H9 (cell line): ENCODE measurements around the gene ADCY5. TPM values are rescaled to one million over a fixed set of nuclear protein-coding genes. Genes with fewer than 3 reads are reported as not detected.

Experiments
- DNase-seq: peaks from one replicate; pipeline ENCODE4 v3.0.0-alpha.2; 2017
- H2AFZ ChIP-seq: one replicate; pipeline ENCODE4 v1.6.1; 2013; ENCODE audit warnings: mild to moderate bottlenecking, low read length, control low read depth, moderate library complexity
- H2AK5ac ChIP-seq: 2 replicates; pipeline ENCODE4 v1.6.1; 2013; ENCODE audit warnings: low read length, control low read depth, mixed read lengths; ENCODE audit not compliant: insufficient read length
- H2BK120ac ChIP-seq: one replicate; pipeline ENCODE4 v1.6.1; 2013; ENCODE audit warnings: low read depth, mild to moderate bottlenecking, low read length, control low read depth, inconsistent platforms; ENCODE audit not compliant: poor library complexity, severe bottlenecking
- H2BK12ac ChIP-seq: 2 replicates; pipeline ENCODE4 v1.6.1; 2013; ENCODE audit warnings: low read length, control low read depth, mixed read lengths, low read depth; ENCODE audit not compliant: insufficient read length
- H2BK15ac ChIP-seq: 2 replicates; pipeline ENCODE4 v1.6.1; 2013; ENCODE audit warnings: low read depth, low read length, control low read depth
- H2BK20ac ChIP-seq: one replicate; pipeline ENCODE4 v1.6.1; 2013; ENCODE audit warnings: low read depth, mild to moderate bottlenecking, low read length, control low read depth, inconsistent platforms; ENCODE audit not compliant: poor library complexity, severe bottlenecking
- H2BK5ac ChIP-seq: 2 replicates; pipeline ENCODE4 v1.6.1; 2013; ENCODE audit warnings: low read length, control low read depth, mixed read lengths; ENCODE audit not compliant: insufficient read length
- H3K14ac ChIP-seq: 2 replicates; pipeline ENCODE4 v1.6.1; 2013; ENCODE audit warnings: low read length, control low read depth; ENCODE audit not compliant: insufficient read depth
- H3K18ac ChIP-seq: 2 replicates; pipeline ENCODE4 v1.6.1; 2013; ENCODE audit warnings: low read depth, mild to moderate bottlenecking, mixed read lengths, low read length, control low read depth; ENCODE audit not compliant: insufficient read length
- H3K23ac ChIP-seq: 2 replicates; pipeline ENCODE4 v1.6.1; 2013; ENCODE audit warnings: low read length, control low read depth, mixed read lengths, low read depth; ENCODE audit not compliant: insufficient read length
- H3K23me2 ChIP-seq: 2 replicates; pipeline ENCODE4 v1.6.1; 2013; ENCODE audit warnings: low read depth, mild to moderate bottlenecking, mixed read lengths, low read length, control low read depth; ENCODE audit not compliant: insufficient read length, poor library complexity, severe bottlenecking
- H3K27ac ChIP-seq: 2 replicates; pipeline ENCODE4 v1.5.1; 2013; ENCODE audit warnings: low read length, control low read depth, mixed read lengths, low read depth; ENCODE audit not compliant: insufficient read length
- H3K27me3 ChIP-seq: 2 replicates; pipeline ENCODE4 v1.6.1; 2013; ENCODE audit warnings: low read length, control low read depth, inconsistent platforms; ENCODE audit not compliant: insufficient read depth
- H3K4ac ChIP-seq: 2 replicates; pipeline ENCODE4 v1.6.1; 2013; ENCODE audit warnings: low read depth, mild to moderate bottlenecking, control low read depth, inconsistent platforms, low read length, moderate library complexity
- H3K4me1 ChIP-seq: 2 replicates; pipeline ENCODE4 v1.6.1; 2013; ENCODE audit warnings: low read length, control low read depth, inconsistent platforms; ENCODE audit not compliant: insufficient read depth
- H3K4me2 ChIP-seq: 2 replicates; pipeline ENCODE4 v1.6.1; 2013; ENCODE audit warnings: low read length, control low read depth, mixed read lengths; ENCODE audit not compliant: insufficient read length, insufficient read depth
- H3K56ac ChIP-seq: 2 replicates; pipeline ENCODE4 v1.6.1; 2013; ENCODE audit warnings: low read depth, mild to moderate bottlenecking, mixed read lengths, low read length, control low read depth; ENCODE audit not compliant: insufficient read length
- H3K79me1 ChIP-seq: 2 replicates; pipeline ENCODE4 v1.6.1; 2013; ENCODE audit warnings: low read depth, mild to moderate bottlenecking, moderate library complexity, low read length, control low read depth, inconsistent platforms; ENCODE audit not compliant: insufficient read depth, poor library complexity, severe bottlenecking
- H3K79me2 ChIP-seq: 2 replicates; pipeline ENCODE4 v1.6.1; 2013; ENCODE audit warnings: low read length, control low read depth, inconsistent platforms; ENCODE audit not compliant: insufficient read depth
- H3K9ac ChIP-seq: 2 replicates; pipeline ENCODE4 v1.6.1; 2013; ENCODE audit warnings: low read length, control low read depth, mixed read lengths; ENCODE audit not compliant: insufficient read length; ENCODE audit errors: extremely low read depth
- H3K9me3 ChIP-seq: one replicate; pipeline ENCODE4 v1.6.1; 2013; ENCODE audit warnings: low read depth, low read length, inconsistent platforms; ENCODE audit not compliant: control insufficient read depth
- H3T11ph ChIP-seq: one replicate; pipeline ENCODE4 v1.6.1; 2013; ENCODE audit warnings: mild to moderate bottlenecking, low read length, control low read depth, inconsistent platforms
- H4K20me1 ChIP-seq: one replicate; pipeline ENCODE4 v1.6.1; 2013; ENCODE audit not compliant: control insufficient read depth, insufficient read length, insufficient read depth
- H4K5ac ChIP-seq: 2 replicates; pipeline ENCODE4 v1.6.1; 2013; ENCODE audit warnings: low read depth, mild to moderate bottlenecking, mixed read lengths, low read length, control low read depth; ENCODE audit not compliant: insufficient read length
- H4K8ac ChIP-seq: replicated peaks from 2 replicates; pipeline ENCODE4 v1.6.1; 2013; ENCODE audit warnings: low read length, control low read depth, mixed read lengths, low read depth; ENCODE audit not compliant: insufficient read length
- H4K91ac ChIP-seq: 2 replicates; pipeline ENCODE4 v1.6.1; 2013; ENCODE audit warnings: low read depth, mild to moderate bottlenecking, moderate library complexity, mixed read lengths, low read length, control low read depth; ENCODE audit not compliant: insufficient read length
- H3K27ac Mint-ChIP-seq, 3 experiments: 2 replicates in 2 of 3; 3 replicates in 1 of 3; pipeline ENCODE4 v1.8.0; 2020 to 2021; ENCODE audit warnings: mixed read lengths in 3 of 3, mild to moderate bottlenecking in 1 of 3, moderate library complexity in 1 of 3
- H3K27me3 Mint-ChIP-seq: 2 replicates; pipeline ENCODE4 v1.8.0; 2021; ENCODE audit warnings: low read depth, mild to moderate bottlenecking, moderate library complexity, mixed read lengths
- H3K36me3 Mint-ChIP-seq, 3 experiments: 2 replicates in 2 of 3; 3 replicates in 1 of 3; pipeline ENCODE4 v1.8.0; 2020 to 2021; ENCODE audit warnings: low read depth in 3 of 3, mixed read lengths in 3 of 3; ENCODE audit not compliant: insufficient read depth in 1 of 3
- H3K4me1 Mint-ChIP-seq, 2 experiments: 2 replicates each; pipeline ENCODE4 v1.8.0; 2020; ENCODE audit warnings: mixed read lengths in 2 of 2
- H3K4me3 Mint-ChIP-seq, 2 experiments: 2 replicates in 1 of 2; 3 replicates in 1 of 2; pipeline ENCODE4 v1.8.0; 2020 to 2021; ENCODE audit warnings: mild to moderate bottlenecking in 2 of 2, mixed read lengths in 2 of 2, moderate library complexity in 1 of 2
- H3K9me3 Mint-ChIP-seq, 2 experiments: 2 replicates in 1 of 2; 3 replicates in 1 of 2; pipeline ENCODE4 v1.8.0; 2020; ENCODE audit warnings: mild to moderate bottlenecking in 2 of 2, mixed read lengths in 2 of 2, moderate library complexity in 1 of 2
- WGBS: extraction: QIAGEN DNeasy Blood & Tissue Kit; methylation state at CpG from one replicate; pipeline ENCODE4 v1.1.7; 2013; ENCODE audit warnings: missing lambda C conversion rate, low lambda C conversion rate, mixed read lengths; ENCODE audit not compliant: insufficient read length; ENCODE audit errors: extremely low coverage; 5-methylcytosine and 5-hydroxymethylcytosine counted together
- total RNA-seq: library from RNA; stranded (reverse); gene quantifications from 2 replicates; pipeline ENCODE4 v1.2.1, GENCODE V29; 2021
- TF ChIP-seq, protein P1 (sequence below): fragments of 200-600 bp; sonication (generic); conservative IDR thresholded peaks from 3 replicates; pipeline ENCODE4 v1.8.0; 2021; ENCODE audit warnings: antibody characterized with exemption, mild to moderate bottlenecking

ADCY5 gene
- total RNA-seq, 1 experiment from 2014 or later = 5.0 TPM

GRCh38 chr3:123442908-123443307, 6.0 kb downstream of the ADCY5 start:
- H3K27me3 ChIP-seq = peaks cover 1% of the 10 kb centered on the region; the same call in 1 of the 2 replicates
- H3K79me2 ChIP-seq = no peaks in the 10 kb centered on the region
- H3K18ac ChIP-seq = no peak overlapping the region
- H3K56ac ChIP-seq = no peak overlapping the region
- no peak overlapping the region for H3K14ac ChIP-seq
- H3K79me1 ChIP-seq = no peaks in the 10 kb centered on the region
- H3K4ac ChIP-seq = no peak overlapping the region
- TF ChIP-seq, protein P1, sequence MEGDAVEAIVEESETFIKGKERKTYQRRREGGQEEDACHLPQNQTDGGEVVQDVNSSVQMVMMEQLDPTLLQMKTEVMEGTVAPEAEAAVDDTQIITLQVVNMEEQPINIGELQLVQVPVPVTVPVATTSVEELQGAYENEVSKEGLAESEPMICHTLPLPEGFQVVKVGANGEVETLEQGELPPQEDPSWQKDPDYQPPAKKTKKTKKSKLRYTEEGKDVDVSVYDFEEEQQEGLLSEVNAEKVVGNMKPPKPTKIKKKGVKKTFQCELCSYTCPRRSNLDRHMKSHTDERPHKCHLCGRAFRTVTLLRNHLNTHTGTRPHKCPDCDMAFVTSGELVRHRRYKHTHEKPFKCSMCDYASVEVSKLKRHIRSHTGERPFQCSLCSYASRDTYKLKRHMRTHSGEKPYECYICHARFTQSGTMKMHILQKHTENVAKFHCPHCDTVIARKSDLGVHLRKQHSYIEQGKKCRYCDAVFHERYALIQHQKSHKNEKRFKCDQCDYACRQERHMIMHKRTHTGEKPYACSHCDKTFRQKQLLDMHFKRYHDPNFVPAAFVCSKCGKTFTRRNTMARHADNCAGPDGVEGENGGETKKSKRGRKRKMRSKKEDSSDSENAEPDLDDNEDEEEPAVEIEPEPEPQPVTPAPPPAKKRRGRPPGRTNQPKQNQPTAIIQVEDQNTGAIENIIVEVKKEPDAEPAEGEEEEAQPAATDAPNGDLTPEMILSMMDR = no peak
- no peak overlapping the region for H3K4me3 Mint-ChIP-seq
- H4K20me1 ChIP-seq = no peaks in the 10 kb centered on the region
- H3T11ph ChIP-seq = no peak overlapping the region
- no peaks in the 10 kb centered on the region for H3K23me2 ChIP-seq
- H3K27ac Mint-ChIP-seq = no peak overlapping the region
- no CpG with 5 or more reads among the region's 7 CpGs for WGBS
- H4K8ac ChIP-seq = no peak overlapping the region
- peaks cover 0 to 2% of the 10 kb centered on the region in 2 experiments; a peak in 1 of 5 replicates for H3K9me3 Mint-ChIP-seq
- peaks cover 17 to 24% of the 10 kb centered on the region in 2 experiments for H3K4me1 Mint-ChIP-seq
- no peak overlapping the region for H3K23ac ChIP-seq
- H3K27me3 Mint-ChIP-seq = peaks cover 45% of the 10 kb centered on the region
- no peak overlapping the region for H3K27ac ChIP-seq
- no peak for DNase-seq
- no peaks in the 10 kb centered on the region for H3K9me3 ChIP-seq
- no peak overlapping the region for H2AFZ ChIP-seq
- H2AK5ac ChIP-seq = no peak overlapping the region
- H2BK20ac ChIP-seq = no peak overlapping the region
- no peak overlapping the region for H2BK5ac ChIP-seq
- no peak overlapping the region for H3K4me2 ChIP-seq
- no peak overlapping the region for H2BK12ac ChIP-seq
- no peak overlapping the region for H2BK15ac ChIP-seq
- H3K9ac ChIP-seq = no peak overlapping the region
- no peaks in the 10 kb centered on the region for H3K36me3 Mint-ChIP-seq
- no peak overlapping the region for H4K5ac ChIP-seq
- no peaks in the 10 kb centered on the region for H3K4me1 ChIP-seq
- no peak overlapping the region for H4K91ac ChIP-seq
- no peak overlapping the region for H2BK120ac ChIP-seq
